ENCODE results near the gene CAMSAP1.

GRCh38 chr9:135887021-135887507 lies 20.3 kb downstream of the CAMSAP1 start:
- TF ChIP-seq, protein P1, sequence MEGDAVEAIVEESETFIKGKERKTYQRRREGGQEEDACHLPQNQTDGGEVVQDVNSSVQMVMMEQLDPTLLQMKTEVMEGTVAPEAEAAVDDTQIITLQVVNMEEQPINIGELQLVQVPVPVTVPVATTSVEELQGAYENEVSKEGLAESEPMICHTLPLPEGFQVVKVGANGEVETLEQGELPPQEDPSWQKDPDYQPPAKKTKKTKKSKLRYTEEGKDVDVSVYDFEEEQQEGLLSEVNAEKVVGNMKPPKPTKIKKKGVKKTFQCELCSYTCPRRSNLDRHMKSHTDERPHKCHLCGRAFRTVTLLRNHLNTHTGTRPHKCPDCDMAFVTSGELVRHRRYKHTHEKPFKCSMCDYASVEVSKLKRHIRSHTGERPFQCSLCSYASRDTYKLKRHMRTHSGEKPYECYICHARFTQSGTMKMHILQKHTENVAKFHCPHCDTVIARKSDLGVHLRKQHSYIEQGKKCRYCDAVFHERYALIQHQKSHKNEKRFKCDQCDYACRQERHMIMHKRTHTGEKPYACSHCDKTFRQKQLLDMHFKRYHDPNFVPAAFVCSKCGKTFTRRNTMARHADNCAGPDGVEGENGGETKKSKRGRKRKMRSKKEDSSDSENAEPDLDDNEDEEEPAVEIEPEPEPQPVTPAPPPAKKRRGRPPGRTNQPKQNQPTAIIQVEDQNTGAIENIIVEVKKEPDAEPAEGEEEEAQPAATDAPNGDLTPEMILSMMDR (IDR thresholded peaks at IDR 0.05), result no peak
- TF ChIP-seq POLR2AphosphoS5 (IDR thresholded peaks at IDR 0.05), result no peak
- no peak for TF ChIP-seq POLR2A (IDR thresholded peaks at IDR 0.05)
- no peak for TF ChIP-seq EP300 (IDR thresholded peaks at IDR 0.05)
